BJ (cell line): ENCODE measurements around the gene SIX1. TPM values are rescaled to one million over a fixed set of nuclear protein-coding genes. Genes with fewer than 3 reads are reported as not detected.

Source experiments
- CTCF ChIA-PET: fragments of 350-600 bp; formaldehyde crosslinking; extraction: SDS; loops from one replicate; lab custom pipeline; 2021; ENCODE audit warnings: antibody characterized with exemption, inconsistent platforms; lab: Yijun Ruan, JAX
- POLR2A ChIA-PET: fragments of 300-600 bp; sonication (Branson Sonifier 250); formaldehyde crosslinking; extraction: SDS; loops from one replicate; lab custom pipeline; 2021; ENCODE audit warnings: antibody characterized with exemption; lab: Charles Lee
- DNase-seq: peaks from one replicate; pipeline ENCODE4 v3.0.0-alpha.2; 2011; ENCODE audit warnings: low read depth
- H3K27me3 ChIP-seq: 2 replicates; pipeline ENCODE4 v1.6.0; 2011; ENCODE audit warnings: low read length; ENCODE audit not compliant: control insufficient read depth, insufficient read depth
- H3K36me3 ChIP-seq: 2 replicates; pipeline ENCODE4 v1.5.1; 2011; ENCODE audit warnings: low read length; ENCODE audit not compliant: control insufficient read depth, insufficient read depth
- H3K4me3 ChIP-seq: 2 replicates; pipeline ENCODE4 v1.5.1; 2011; ENCODE audit warnings: low read depth, mild to moderate bottlenecking, control low read depth, low read length
- CTCF ChIP-seq: IDR thresholded peaks from 2 replicates; pipeline ENCODE4 v1.5.1; 2011; ENCODE audit warnings: low read depth, mild to moderate bottlenecking, control low read depth, inconsistent platforms, low read length, moderate library complexity; ENCODE audit not compliant: insufficient read depth
- polyA plus RNA-seq: library from polyadenylated mRNA; depleted of rRNA; stranded (reverse); fragments of >200 nt; gene quantifications from 2 replicates; pipeline ENCODE4 v1.2.3, GENCODE V29; 2011

Gene SIX1
- polyA plus RNA-seq, 1 experiment, result 6.1 TPM

GRCh38 chr14:60658909-60659585, 9.8 kb upstream of the SIX1 start:
- TF ChIP-seq CTCF, result no peak
- no peaks in the 10 kb centered on the region for H3K27me3 ChIP-seq
- H3K36me3 ChIP-seq, result no peaks in the 10 kb centered on the region
- POLR2A ChIA-PET, result interaction anchor here (0.5 kb wide), 1 partner anchor 403 kb away, joined by 3 read pairs; no protein-coding TSS in a partner anchor
- CTCF ChIA-PET, result interaction anchor here (0.8 to 1.0 kb wide), 2 partner anchors 593 to 596 kb away, joined by 3 read pairs; no protein-coding TSS in a partner anchor
- no peak overlapping the region for H3K4me3 ChIP-seq
- DNase-seq, result no peak

- no peak for TF ChIP-seq CTCF
- no peaks in the 10 kb centered on the region for H3K36me3 ChIP-seq
- no peaks in the 10 kb centered on the region for H3K27me3 ChIP-seq
- ChIA-PET CTCF (interaction anchor here (1.0 kb wide), 1 partner anchor 596 kb away, joined by 3 read pairs; no protein-coding TSS in a partner anchor), POLR2A (no interaction called here)
- no peak for DNase-seq
- no peak overlapping the region for H3K4me3 ChIP-seq
These were observed 9.0 kb upstream of the SIX1 start for GRCh38 chr14:60658211-60658690.

GRCh38 chr14:60657456-60658210, 8.4 kb upstream of the SIX1 start:
- ChIA-PET CTCF (interaction anchor here (1.0 to 1.1 kb wide), 2 partner anchors 14 to 597 kb away, joined by 3 read pairs; no protein-coding TSS in a partner anchor), POLR2A (interaction anchor here (0.7 kb wide), 2 partner anchors 65 to 323 kb away, joined by 3 read pairs; no protein-coding TSS in a partner anchor)
- DNase-seq, result no peak

DNA sequence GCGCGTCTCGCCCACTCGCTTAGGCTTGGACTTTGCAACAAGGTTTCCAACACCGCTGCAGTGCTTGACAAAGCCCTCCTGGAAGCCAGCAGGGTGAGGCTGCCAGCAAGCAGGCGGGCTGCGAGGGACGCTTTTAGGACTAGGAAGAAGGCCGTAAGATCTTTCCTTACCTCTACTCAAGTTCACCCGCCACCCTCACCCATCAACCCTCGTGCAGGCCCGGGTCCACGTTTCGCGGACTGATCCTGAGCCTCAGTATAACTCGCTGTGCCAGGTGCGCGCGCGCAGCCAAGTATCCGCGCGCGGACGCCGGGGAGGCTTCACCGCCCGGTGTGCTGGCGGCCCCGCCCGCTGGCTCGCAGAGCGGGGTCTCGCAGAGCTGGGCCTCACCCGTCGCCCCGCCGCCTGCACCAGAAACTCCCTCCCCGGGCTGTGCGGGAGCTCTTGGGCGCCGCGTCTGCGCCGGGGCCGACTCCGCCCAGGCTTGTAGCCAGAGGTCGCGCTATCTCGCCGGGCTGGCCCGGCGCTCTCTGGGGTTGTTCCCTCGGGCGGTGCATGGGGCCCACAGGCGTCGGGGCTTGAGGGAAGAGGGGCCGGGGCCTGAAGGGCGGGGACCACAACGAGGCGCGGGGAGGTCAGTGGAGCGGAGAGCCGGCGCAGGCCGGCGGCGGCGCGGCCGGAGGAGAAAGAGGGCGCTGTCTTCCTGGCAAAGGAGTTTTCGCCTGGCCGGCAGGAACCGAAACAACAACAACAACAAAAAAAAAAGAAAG, 7.6 kb upstream of the SIX1 start:
- CTCF ChIA-PET, result interaction anchor here (0.7 to 1.6 kb wide), 4 partner anchors 8 to 369 kb away, joined by 3 to 5 read pairs (median 4); no protein-coding TSS in a partner anchor
- H3K4me3 ChIP-seq, result peak overlapping the region; percentile 57
- POLR2A ChIA-PET, result interaction anchor here (0.6 to 0.7 kb wide), 3 partner anchors 36 to 324 kb away, joined by 3 to 6 read pairs (median 3); no protein-coding TSS in a partner anchor
- H3K27me3 ChIP-seq, result peaks cover 2% of the 10 kb centered on the region
- H3K36me3 ChIP-seq, result no peaks in the 10 kb centered on the region
- no peak for DNase-seq
- peak; percentile 64 for TF ChIP-seq CTCF

More at GRCh38 chr14:60657456-60658210, 8.4 kb upstream of the SIX1 start:
- H3K27me3 ChIP-seq, result no peaks in the 10 kb centered on the region
- H3K36me3 ChIP-seq, result no peaks in the 10 kb centered on the region
- peak overlapping the region; percentile 57 for H3K4me3 ChIP-seq
- no peak for TF ChIP-seq CTCF
